ENCODE results near the gene GMDS.

The GMDS gene

GRCh38 chr6:1945235-1945832 is 300.1 kb downstream of the GMDS start:
- DNase-seq: no peak
- intact Hi-C loops (cut with DNase I): no loop called here

DNA sequence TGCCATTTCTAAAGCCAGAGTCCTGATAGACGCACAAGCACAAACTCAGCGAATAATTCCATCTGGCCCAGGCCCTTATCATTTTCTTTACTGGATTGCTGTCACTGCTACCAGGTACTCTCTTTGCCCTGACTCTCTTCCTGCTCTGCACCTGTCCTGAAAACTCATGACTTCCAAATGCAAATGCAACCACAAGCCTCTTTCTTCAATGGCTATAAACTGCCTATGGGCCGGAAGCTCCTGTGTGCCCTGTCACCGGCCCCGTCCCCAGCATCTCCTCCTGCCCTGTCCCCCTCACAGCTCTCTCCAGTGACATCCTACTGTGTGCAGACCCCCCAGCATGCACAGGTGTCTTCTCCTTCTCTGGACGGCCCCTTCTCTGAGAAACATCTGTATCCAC is 302.6 kb downstream of the GMDS start:
- DNase-seq: no peak
- intact Hi-C loops (cut with DNase I): no loop called here

GRCh38 chr6:1941534-1941933 is 303.9 kb downstream of the GMDS start:
- DNase-seq: no peak
- intact Hi-C loops (cut with DNase I): no loop called here

DNA sequence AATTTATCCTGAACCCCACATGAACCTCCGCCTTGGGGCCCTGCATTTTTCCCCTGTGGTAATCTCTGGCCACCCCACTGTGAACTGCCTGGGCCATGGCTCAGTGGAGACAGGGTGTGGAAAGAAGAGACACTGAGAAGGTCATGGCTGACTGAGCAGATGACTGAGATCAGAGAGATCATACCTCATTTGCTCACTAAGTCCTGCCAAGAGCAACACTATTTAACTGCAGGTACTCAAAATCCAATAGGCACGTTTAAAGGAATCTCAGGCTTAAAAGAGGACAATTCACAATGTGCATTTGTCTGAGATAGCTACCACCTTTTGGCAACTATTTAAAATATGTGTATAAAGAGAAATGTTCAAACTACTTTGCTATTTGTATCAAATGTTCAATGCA is 305.0 kb downstream of the GMDS start:
- no peak for DNase-seq
- intact Hi-C loops (cut with DNase I): no loop called here

- intact Hi-C loops (cut with DNase I): no loop called here
- no peak for DNase-seq
Observed at GRCh38 chr6:1933292-1933691, 312.1 kb downstream of the GMDS start.

DNA sequence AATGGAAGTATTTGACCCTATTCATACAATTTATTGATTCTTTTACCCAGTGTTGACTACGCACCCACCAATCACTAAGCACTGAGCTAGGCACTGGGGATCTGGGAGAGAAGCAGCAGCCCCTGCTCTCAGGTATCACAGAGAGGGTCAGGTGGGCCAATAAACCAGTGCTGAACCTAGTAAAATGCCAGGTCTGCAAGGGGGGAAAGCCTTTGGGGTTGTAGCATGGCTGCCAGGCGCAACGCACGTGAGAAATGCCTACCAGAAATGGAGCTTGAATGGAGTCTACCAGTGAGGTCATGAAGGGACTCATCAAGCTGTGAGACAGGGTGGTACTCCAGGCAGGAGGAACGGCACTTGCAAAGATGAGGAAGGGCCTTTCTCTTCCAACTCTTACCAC is 313.6 kb downstream of the GMDS start:
- intact Hi-C loops (cut with DNase I): no loop called here

DNA sequence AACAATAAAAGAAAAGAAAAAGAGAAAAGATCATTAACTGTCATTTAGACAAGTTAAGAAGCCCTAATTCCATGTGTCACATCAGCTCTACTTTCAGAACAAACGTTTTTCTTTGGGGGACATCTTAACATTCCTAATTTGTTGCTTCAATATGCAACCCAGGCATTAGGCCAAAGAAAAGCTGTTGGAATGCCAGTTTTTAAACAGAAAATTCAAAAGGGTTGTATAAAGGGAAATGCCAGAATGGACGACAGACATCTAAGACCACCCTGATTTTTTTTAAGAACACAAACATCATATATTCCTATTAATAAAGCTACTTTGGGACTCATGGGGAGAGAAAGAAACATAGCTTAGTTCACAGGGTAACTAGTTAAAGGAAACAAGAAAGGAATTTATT is 315.0 kb downstream of the GMDS start:
- intact Hi-C loops (cut with DNase I): no loop called here
- no peak for DNase-seq

More for the DNA sequence above, 313.6 kb downstream of the GMDS start:
- DNase-seq: no peak

DNA sequence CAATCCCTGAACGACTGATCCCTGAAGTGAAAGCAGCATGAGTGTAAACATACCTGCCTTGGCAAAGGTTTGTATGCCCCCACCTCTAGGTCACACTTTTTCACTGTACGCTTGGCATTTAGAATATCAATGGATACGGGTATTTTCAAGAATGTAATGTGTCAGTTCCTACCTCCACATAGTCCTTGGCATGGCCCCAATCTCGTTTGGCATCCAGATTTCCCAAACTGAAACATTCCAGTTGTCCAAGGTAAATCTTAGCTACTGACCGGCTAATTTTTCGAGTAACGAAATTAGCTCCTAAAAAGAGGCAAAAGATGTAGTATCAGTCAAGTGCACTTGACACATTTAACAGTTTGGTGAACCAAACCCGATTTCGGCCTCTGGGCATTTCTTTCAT is 315.5 kb downstream of the GMDS start:
- no peak for DNase-seq
- intact Hi-C loops (cut with DNase I): no loop called here

DNA sequence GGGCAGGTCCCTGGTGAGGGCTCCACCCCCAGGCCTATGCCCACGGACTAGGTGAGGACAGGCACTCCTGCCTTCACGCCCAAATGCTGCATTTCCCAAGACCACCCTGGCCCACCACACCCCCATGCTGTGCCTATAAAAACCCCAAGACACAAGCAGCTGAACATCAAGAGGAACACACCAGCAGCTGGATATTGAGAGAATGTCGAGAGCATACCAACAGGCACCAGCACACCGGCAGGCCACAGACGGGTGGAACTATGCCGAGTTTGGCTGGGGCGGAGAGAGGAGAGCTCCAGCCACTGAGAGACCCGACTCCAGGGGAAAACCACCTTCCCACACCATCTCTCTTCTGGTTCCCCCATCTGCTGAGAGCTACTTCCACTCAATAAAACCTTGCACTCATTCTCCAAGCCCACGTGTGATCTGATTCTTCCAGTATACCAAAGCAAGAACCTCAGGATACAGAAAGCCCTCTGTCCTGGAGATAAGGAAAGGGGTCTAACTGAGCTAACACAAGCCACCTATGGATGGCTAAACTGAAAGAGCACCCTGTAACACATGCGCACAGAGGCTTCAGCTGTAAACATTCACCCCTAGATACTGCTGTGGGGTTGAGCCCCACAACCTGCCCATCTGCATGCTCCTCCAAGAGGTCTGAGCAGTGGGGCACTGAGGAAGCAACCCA is 319.5 kb downstream of the GMDS start:
- no peak for DNase-seq
- intact Hi-C loops (cut with DNase I): no loop called here

DNA sequence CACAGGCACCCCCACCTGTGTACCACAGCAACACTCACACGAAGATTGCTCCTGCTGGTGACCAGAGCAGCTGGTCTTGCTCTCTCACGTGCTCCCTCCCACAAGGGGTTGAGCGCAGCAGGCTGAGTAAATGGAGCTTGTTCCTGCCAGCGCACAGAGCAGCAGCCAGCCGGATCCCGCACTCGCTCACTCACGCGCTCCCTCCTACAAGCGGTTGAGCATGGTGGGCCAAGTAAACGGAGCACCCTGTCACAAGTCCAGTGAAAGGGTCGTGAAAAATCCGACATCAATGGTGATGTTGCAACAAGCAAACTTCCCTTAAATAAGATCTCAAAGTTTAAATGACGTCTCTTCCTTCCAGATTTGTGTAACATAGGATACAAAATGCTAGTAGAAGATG is 322.0 kb downstream of the GMDS start:
- intact Hi-C loops (cut with DNase I): no loop called here
- DNase-seq: peak in 1 of 42 donors; percentile 14

DNA sequence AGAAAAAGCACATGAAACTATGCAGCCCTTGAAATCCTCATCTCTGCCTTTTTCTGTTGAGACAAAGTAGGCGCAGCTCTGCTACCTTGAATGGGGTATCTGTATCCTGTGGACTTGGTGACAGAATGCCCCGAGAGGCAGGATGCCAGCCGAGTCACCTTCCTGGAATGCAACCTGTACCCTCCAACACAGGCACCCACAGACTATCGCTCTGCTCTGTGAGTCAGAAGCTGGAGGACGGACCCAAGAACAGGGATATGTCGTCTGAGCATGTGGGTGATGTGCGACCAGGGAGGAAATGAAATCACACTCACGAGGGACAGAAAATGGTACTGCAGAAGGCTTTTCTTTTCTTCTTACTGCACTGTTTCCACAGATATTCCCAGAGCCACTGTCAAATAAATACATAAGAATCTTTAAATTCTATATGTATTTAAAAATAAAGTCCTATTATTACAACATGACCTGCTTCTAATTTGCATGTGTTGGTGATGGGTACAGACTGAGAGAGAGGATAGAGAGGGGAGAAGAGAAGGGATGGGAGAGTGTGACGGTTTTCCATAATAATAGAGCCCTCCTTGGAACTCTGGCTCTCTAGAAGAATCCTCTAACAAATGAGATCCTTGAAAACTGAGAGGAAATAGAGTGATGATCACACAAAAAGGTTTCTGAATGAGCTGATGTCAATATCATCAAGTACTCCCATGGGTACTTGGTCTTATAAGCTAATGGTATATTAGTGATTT is 327.6 kb downstream of the GMDS start:
- peak in 24 of 42 donors; percentile 5 to 73 (median 36) for DNase-seq
- intact Hi-C loops (cut with DNase I): no loop called here

DNA sequence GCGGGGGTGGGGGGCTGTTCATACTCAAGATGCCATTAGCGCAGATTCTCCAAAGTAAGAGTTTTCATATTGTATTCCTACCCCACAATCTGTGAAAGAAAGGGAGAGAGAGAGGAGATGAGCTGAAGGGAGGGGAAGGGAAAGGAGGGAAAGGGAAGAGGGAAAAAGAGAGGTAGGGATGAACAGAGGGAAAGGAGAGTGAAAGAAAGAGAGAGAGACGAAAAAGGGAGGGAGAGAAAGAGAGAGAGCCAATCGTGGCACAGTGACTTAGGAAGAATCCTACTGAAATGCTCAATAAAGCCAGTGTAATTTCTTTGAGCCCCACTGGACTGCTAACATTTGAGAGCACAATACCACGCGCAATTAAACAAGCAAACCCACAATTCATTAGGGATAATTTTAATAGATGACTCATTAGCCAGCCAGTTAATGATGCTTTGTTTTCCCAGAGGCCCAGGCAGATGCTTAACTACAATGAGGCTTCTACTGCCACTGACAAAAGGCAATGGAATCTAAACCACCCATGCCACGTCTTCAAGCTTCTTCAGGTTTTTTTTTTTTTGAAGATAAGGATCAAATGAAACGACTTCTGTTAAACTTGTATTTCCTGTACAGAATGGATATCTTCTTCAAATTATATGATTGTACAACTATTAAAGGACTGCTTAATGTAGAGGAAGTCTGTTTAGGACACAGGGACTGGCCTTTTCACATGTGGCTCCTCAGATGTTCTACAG is 328.9 kb downstream of the GMDS start:
- intact Hi-C loops (cut with DNase I): no loop called here
- peak in 3 of 42 donors; percentile 12 to 34 (median 20) for DNase-seq

GRCh38 chr6:1915226-1915625 is 330.2 kb downstream of the GMDS start:
- peak in 1 of 42 donors; percentile 45 for DNase-seq

DNA sequence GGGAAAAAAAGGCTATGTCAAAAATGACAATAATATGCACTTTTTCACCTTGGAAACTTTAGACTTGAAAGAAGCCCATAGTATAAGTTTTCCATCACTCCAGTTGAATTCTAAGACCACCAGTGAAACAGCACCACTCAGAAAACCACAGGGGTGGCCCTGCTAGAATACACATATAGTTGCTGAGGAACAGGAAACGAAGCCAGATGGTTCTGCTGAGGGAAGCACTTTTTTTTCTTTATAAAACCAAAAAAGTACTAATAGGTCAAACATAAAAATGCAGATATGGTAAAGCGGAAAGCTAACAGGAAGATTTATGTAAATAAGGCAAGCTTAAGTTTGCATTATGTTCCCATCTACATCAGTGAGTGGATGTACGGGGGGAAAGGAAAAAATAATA is 331.8 kb downstream of the GMDS start:
- intact Hi-C loops (cut with DNase I): no loop called here
- DNase-seq: no peak

More at GRCh38 chr6:1915226-1915625, 330.2 kb downstream of the GMDS start:
- intact Hi-C loops (cut with DNase I): no loop called here

DNA sequence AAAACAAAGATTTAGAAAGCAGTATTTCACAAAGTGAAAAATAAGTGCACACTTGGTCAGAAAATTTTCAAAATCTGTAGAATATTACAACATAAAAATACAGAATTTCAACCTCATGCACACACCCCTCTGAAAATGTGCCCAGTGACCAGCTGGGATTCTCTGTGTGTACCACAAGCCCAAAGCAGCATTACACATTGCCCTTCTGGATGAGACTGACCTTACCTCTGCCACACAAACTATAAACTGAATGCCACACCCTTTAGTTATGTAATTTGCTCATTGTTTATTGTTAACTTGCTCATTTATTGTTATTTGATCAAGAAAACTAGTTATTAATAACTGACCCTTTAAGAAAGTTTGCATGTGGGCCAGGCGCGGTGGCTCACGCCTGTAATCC is 332.7 kb downstream of the GMDS start:
- intact Hi-C loops (cut with DNase I): no loop called here
- no peak for DNase-seq

DNA sequence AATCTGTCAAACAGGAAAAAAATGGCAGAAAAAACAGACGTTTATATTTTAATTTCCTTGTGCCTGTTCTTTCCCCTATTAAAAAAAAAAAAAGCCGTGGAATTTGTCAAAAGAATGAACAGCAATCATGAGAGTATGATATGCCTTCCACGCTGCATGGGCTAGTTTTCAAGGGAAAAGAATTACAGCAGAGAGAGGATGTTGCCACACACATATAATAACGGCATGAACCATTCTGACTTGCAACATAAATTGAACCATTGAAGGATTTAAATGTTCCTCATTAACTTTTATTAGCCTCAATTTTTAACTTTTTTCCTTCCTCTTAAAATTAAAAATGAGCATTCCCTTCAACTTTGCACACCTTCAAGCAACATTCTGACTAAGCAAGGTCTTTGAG is 333.9 kb downstream of the GMDS start:
- intact Hi-C loops (cut with DNase I): no loop called here
- DNase-seq: no peak

- DNase-seq: no peak
- intact Hi-C loops (cut with DNase I): no loop called here
Observed at GRCh38 chr6:1910621-1911407, 334.6 kb downstream of the GMDS start.

- DNase-seq: no peak
- intact Hi-C loops (cut with DNase I): no loop called here
Observed at GRCh38 chr6:1908784-1909183, 336.6 kb downstream of the GMDS start.

DNA sequence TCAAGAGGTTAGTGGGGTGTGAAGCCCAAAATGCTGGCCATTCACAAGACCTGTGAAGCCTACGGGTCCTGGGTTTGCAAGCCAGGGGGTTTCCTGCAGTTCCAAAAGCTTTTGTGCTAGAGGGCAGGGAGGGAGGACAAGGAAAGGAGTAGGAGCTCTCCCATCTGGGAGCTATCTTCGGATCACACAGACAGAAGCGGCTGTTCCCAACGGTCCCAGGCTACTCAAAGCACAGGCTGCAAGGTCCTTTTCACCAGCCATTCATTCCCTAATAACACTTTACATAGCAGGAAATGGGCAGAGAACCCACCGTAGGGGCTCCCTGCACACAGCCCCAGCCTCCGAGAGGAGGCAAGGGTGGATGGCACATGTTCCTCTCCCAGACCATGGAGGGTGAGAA is 338.8 kb downstream of the GMDS start:
- intact Hi-C loops (cut with DNase I): no loop called here
- peak in 1 of 42 donors; percentile 18 for DNase-seq
